GDM1 (cell line): Measurements from ENCODE around the gene CDH24.

Source experiments
- DNase-seq: peaks from one replicate; lab custom pipeline; 2025; lab: John Stamatoyannopoulos, UW

The CDH24 gene

GRCh38 chr14:23056956-23057756 lies at the start of gene CDH24:
CDH24 (minus strand) TSS chr14:23057520; CDS start chr14:23055733, 1,787 bp downstream.
- no peak for DNase-seq

GRCh38 chr14:23106747-23107045 lies 49.4 kb upstream of the CDH24 start:
- DNase-seq: no peak

GRCh38 chr14:23105348-23105824 lies 48.1 kb upstream of the CDH24 start:
- DNase-seq: no peak

- no peak for DNase-seq
These were observed 47.4 kb upstream of the CDH24 start, which contains the start of gene CIROP for GRCh38 chr14:23104591-23105347. CIROP (minus strand) TSS chr14:23104989; CDS start chr14:23104920, 69 bp downstream.

GRCh38 chr14:23104070-23104590 lies 46.8 kb upstream of the CDH24 start:
- no peak for DNase-seq

- DNase-seq: no peak
These were observed 46.3 kb upstream of the CDH24 start for GRCh38 chr14:23103581-23103980.

GRCh38 chr14:23102801-23103200 lies 45.5 kb upstream of the CDH24 start:
- DNase-seq: no peak

- DNase-seq: no peak
These were observed 44.8 kb upstream of the CDH24 start for GRCh38 chr14:23101986-23102625.

GRCh38 chr14:23101213-23101970 lies 44.1 kb upstream of the CDH24 start:
- DNase-seq: no peak

- DNase-seq: no peak
These were observed 42.0 kb upstream of the CDH24 start for GRCh38 chr14:23099212-23099861.

GRCh38 chr14:23097786-23098185 lies 40.5 kb upstream of the CDH24 start:
- DNase-seq: no peak

GRCh38 chr14:23095196-23096108 lies 38.1 kb upstream of the CDH24 start, which contains the start of gene C14orf119:
C14orf119 (plus strand) TSS chr14:23095505; CDS start chr14:23097659, 2,154 bp downstream.
- DNase-seq: no peak

- DNase-seq: no peak
These were observed 37.4 kb upstream of the CDH24 start, which contains the start of gene ACIN1 for GRCh38 chr14:23094666-23095195. ACIN1 (minus strand) TSS chr14:23095136; CDS start chr14:23095112, 24 bp downstream.

GRCh38 chr14:23093991-23094665 lies 36.8 kb upstream of the CDH24 start:
- DNase-seq: no peak

- no peak for DNase-seq
These were observed 36.2 kb upstream of the CDH24 start for GRCh38 chr14:23093526-23093925.

GRCh38 chr14:23093104-23093503 lies 35.8 kb upstream of the CDH24 start:
- no peak for DNase-seq

- no peak for DNase-seq
These were observed 34.2 kb upstream of the CDH24 start for GRCh38 chr14:23091294-23092225.

- DNase-seq: no peak
These were observed 32.9 kb upstream of the CDH24 start for GRCh38 chr14:23090254-23090636.
